GM21723 (cell line): ENCODE measurements around the gene TTLL12.
"Not testable (repeated sequence)": the region's sequence is repeated elsewhere in the genome, so short reads cannot be mapped to it uniquely, and the experiment has no call there.

Experiments used
- ATAC-seq: cut with Tn5 transposase; IDR thresholded peaks from one replicate; pipeline ENCODE4 v1.9.1; 2021; ENCODE audit warnings: mild to moderate bottlenecking, moderate library complexity; ENCODE audit not compliant: unreplicated experiment

TTLL12 gene

DNA sequence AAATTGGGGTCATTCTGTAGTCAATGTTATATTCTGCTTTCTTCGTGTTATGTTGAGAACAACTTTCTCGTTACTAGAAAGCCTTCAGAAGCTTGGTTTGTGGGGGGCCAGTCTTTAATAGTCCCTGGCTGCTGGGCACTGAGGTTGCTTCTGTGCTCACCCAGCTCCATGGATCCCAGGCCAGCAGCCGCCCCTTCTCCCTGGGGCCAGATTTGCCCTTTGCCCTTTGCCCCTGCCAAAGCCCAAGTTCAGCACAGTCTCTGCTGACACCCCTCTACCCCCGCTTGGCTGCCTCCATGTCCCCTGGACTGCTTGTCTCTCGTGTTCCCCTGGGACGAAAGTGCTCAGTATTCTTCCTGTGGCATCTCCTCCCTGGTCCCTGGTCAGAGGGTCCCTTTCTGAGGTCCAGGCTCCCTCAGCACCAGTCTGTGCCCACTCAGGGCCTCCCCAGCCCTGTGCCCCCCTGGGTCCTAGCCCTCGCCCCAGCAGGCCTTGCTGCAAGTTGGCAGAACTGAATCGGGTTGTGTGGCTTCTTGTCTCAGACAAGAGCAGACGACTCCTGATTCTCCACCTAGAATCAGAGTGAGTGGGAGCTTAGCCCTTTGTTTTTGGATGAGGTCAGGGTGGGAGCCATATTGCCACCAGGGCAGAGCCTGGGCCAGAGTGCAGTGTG lies 28.9 kb downstream of the TTLL12 start:
- no peak for ATAC-seq

DNA sequence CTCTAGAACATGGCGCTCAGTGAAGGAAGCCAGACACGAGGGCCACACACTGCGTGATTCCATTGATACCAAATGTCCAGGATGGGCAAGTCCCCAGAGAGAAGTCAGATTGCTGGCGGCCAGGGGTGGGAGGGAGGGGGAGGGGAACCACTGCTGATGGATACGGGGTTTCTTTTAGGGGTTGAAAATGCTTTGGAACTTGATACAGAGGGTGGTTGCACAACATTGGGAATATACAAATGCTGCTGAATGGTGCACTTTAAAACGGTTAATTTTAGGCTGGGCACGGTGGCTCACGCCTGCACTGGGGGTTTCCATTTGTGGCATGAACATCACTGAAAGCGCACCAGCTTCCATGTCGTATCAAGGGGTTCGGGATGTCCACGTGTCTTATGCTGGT lies 30.5 kb downstream of the TTLL12 start:
- no peak for ATAC-seq

DNA sequence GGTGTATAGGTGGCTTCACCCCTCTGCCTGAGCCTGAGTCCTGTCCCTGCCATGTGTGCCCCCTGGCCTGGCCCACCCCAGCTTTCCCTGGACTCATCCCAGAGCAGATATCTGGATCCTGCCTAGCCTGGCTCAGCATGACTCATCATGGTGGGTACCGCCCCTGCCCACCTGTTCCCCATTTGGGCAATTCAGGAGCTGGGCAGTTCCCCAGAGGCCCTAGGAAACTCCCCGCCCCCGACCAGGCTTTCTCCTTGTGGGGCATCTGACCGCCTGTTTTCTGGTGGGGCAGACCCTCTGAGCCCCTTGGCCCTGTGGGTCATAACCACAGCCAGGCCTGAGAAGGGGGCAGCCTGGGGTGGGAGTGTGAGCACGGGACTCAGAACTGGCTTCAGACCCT lies 31.1 kb downstream of the TTLL12 start:
- no peak for ATAC-seq

DNA sequence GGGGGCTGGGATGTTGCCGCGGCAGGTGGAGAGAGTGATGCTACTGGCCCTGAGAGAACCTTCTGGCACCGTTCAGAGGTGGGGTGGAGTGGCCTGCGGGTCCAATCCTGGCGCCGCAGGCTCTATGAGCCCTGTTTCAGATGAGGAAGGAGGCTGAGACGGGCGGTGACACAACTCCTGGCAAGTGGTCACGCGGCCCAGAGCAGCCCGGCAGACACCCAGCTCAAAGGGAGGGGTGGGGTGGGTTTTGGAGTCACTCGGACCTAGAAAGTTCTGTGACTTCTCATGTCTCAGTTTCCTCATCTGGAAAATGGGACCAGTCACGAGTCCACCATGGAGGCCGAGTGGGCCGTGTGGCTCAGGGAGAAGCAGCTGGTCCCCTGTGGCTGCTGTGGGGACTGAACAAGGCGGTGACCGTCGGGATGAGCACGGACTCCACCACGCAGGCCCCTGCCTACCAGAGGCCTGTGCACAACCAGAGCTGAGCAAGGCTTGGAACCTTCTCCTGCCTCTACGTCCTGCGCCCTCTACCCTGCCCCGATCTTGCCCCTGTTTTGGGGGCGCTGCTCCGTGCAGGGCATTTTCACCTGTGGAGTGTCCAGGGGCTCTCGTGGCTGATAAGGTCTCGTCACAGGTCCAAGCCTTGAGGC lies 31.9 kb downstream of the TTLL12 start:
- no peak for ATAC-seq

DNA sequence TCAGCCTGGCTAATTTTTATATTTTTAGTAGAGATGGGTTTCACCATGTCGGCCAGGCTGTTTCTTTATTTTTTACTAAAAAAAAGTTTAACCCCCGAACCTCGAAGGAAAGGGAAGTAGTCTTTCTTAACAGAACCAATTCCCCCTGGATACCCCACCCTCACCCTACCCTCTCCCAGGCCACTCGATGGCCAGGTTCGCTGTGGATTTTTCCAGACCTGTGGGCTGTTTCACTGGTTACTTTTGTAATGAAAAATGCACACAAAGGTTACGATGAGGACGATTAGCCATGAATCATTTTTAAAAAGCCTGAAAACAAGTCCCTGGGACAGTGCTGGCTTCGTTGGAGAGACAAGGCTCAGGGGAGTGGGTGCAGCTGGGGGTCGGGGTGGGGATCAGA lies 33.0 kb downstream of the TTLL12 start:
- ATAC-seq, result no peak

DNA sequence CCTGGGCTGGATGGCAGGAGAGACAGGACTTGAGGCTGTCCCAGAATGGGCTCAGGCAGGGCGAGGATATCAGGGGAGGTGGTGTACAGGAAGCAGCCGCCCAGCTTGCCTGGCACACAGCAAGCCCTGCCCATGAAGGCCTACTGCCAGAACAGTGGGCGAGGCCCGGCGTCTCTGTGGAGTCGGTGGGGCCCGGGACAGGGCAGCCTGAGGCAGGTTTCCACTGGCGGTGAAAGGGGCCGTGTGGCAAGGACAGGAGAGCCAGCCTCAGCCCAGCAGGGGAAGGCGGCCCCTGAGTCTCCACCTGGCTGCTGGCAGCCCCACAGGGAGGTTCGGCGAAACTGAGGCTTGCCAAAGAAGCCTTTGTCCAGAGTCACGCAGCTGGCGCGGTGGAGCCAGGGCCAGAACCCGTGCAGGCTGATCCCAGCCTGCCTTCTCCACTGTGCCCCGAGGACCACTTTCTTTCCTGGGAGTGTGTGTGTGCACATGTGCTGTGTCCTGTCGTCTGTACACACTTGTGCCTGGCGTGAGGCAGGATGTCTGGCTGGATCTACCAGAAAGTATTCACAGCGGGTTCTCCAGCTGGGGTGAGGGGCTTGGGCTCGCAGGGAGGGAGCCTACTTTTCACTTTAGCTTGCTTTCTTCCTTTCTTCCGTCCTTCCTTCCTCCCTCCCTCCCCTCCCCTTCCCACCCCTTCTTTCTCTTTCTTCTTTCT lies 34.4 kb downstream of the TTLL12 start:
- peak; percentile 37 for ATAC-seq

DNA sequence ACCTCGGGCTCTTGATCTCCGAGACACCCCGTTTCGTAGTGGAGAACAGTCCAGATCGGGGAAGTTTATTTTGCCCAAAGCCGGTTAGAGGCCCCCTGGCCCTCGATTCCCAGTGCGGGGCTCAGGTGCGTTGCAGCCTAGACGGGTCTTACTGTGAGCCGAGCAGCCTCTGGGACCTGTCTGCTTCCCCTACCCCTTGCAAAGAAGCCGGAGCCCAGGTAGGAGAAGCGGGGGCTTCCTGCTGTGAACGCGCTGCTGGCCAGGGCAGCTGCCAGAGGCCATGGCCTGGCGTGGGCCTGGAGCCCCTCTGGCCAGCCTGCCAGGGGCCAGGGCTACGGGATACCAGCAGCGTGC lies 35.0 kb downstream of the TTLL12 start:
- ATAC-seq, result peak; percentile 13

DNA sequence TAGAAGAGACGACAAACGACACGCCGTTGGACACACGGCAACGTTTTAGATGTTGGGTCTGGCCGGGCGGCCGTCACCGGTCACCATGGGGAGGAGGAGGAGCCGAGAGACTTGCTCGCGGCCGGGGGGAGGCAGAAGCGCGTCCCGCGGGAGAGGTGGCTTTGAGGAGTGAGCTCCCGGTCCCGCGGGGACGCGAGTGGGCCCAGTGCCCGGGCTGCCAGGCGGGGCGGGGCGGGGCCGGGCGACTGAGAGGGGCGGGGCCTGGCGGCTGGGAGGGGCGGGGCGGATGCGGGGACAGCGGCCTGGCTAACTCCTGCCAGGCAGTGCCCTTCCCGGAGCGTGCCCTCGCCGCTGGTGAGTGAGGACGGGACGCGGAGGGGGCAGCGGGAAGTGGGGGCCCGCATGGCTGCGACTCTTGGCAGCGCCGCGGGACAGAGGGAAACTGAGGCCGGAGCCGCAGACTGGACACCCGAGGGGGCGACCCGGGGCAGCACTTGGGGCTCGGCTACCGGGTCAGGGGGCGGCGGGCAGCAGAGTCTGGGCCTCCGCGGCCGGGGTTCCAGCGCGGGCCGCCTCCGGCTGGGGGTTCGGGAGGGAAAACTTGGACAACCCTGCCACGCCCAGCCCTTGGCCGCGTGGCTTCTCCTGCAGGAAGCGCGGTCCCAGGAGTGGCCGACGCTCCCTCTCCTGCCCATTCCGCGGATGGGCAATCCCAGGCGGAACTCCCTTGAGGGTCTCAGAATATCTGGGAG lies 35.5 kb downstream of the TTLL12 start, which contains the start of gene TSPO:
Gene TSPO, plus strand, starts transcription at position 309 of the 752 bp plus-strand sequence. CDS start 7,680 bp downstream, outside the sequence.
- peak; percentile 46 for ATAC-seq

DNA sequence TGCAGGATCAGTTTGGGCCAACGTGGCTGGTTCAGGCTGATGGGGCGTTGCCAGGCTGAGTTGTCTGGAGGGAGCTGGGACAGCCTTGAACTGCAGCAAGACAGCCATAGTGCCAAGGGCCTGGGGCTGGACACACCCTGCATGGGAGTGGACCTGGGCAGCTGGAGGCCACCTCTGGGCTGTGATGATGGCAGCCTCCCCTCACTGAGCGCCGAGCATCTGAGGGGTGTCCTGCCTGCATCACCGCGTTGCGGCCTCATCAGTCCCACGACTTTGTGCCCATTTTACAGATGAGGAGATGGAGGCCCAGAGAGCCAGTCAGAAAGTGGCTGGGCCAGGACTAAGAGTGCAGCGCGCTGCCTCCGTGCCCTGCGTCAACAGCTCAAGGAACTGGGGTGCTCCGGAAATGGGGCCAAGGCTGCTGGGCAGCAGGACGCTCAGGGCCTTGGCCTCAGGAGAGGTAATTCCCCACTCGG lies 36.2 kb downstream of the TTLL12 start:
- ATAC-seq, result no peak

DNA sequence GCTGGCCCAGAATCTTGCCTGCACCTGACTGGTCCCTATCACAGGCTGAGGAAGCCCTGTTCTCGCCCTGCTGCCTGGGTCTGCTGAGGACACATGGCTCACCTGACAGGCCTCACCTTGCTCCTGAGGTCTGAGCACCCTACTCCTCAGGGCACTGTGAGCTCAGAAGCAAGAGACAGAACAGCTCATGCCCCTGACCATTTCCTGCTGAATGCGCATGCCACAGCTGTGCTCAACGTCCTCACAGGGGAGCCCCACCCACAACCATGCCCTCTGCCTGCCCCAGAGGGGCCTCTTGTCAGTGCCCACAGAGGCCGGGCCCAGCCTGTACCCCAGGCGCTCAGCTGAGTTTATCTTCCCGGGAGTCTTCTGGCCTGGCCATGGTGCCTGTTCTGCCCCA lies 38.4 kb downstream of the TTLL12 start:
- ATAC-seq, result no peak

DNA sequence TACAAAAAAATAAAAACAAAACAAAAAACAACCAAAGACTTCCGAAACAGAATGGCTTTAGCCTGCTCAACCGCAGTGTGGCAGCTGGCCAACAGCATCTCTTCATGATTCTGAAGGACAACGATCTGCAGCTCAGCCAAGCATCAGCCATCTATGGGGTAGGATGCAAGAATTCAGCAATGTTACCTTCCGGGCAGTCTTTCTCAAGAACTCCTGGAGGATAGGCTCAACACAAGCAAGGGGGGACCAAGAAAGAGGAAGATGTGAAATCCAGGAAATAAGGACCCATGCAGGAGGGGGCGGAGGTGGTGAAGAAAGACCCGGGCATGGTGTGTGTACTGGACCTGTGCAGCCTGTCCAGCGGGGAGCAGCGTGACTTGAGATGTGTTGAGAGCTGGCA lies 39.1 kb downstream of the TTLL12 start:
- no peak for ATAC-seq

DNA sequence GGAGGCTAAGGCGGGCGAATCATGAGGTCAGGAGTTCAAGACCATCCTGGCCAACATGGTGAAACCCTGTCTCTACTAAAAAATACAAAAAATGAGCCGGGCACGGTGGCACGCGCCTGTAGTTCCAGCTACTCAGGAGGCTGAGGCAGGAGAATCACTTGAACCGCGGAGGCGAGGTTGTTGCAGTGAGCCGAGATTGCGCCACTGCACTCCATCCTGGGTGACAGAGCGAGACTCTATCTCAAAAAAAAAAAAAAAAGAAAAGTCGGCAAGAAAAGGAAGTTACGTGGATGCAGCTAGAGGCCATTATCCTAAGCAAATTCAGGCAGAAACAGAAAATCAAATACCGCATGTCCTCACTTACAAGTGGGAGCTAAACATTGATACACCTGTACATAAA lies 40.6 kb downstream of the TTLL12 start:
- not testable (repeated sequence) for ATAC-seq

DNA sequence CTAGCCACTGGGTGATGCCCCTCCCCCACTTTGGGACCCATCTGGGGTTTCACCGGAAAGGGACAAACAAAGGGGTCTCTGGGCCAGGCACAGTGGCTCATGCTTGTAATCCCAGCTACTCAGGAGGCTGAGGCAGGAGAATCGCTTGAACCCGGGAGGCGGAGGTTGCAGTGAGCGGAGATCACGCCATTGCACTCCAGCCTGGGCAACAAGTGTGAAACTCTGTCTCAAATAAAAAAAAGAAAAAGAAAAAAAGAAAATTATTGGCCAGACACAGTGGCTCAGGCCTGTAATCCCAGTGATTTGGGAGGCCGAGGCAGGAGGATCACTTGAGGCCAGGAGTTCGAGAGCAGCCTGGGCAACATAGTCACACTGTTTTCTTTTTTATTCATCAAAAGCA lies 41.6 kb downstream of the TTLL12 start:
- ATAC-seq, result not testable (repeated sequence)

DNA sequence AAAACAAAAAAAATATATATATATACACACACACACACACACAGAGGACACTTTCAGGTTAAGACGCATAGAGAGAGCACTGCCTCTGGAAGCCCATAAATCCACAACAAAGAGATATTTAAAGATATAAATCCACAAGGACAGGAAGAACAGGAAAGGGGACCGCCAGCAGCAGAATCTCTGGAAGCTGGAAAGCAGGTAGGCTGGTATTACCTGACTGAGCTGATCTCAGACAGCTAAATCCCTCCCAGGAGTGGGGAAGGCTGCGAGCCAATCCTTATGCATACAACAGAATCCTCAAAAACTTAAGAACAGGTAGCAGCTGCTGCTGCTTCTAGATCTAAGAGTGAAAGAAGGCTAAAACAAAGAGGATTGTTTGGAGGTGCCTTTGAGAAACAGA lies 42.0 kb downstream of the TTLL12 start:
- no peak for ATAC-seq

DNA sequence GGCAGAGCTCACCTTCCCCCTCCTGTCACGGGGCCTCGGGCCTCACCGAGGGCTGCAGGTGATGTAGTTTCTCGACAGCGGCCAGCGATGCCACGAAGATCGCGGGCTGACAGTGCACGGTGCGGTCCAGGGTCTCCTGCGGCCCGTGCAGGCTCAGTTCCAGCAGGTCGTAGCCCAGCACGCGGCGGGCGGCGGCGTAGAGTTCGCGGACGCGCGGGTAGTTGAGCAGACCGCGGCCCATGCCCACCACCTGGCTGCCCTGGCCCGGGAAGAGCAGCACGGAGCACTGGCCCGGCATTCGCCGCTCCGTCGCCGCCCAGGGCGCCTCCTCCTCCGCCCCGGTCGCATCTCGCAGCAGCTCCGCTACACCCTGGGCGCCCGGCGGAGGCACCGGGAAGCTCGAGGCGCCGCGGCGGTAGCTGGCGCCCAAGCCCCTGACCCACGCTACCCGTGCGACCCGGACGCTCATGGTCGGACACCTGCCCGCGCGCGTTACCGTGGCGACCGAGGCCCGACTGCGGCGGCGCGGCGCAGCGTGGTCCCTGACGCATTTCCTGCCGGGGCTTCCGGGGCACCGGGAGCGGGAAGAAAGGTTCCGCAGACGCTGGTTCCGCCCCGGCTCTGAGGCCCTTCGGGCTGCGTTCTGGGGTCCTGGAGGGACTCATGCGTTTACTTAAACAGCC lies 43.9 kb downstream of the TTLL12 start, which contains the start of gene MCAT:
Gene MCAT, minus strand, starts transcription at position 519 of the 683 bp plus-strand sequence. Its CDS starts 50 bp downstream, at position 469.
- ATAC-seq, result peak; percentile 85

DNA sequence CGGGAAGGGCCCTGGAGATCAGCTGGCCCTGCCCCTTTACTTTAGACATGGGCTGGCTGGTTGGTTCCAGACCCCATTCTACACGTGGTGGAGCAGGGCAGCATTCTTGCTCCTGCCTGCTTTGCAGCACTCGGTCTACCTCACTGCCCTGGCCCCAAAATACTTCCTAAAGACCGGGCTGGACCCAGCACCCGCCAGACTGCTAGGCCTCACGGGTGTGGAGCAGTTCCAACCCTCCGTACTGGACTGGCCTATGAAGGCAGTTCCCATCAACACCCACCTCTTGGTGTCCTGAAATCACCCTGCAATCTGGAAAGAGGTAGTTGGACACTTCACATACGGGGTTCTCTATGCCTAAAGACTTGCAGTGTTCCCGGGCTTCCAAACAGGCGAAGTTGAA lies 50.1 kb downstream of the TTLL12 start:
- no peak for ATAC-seq

DNA sequence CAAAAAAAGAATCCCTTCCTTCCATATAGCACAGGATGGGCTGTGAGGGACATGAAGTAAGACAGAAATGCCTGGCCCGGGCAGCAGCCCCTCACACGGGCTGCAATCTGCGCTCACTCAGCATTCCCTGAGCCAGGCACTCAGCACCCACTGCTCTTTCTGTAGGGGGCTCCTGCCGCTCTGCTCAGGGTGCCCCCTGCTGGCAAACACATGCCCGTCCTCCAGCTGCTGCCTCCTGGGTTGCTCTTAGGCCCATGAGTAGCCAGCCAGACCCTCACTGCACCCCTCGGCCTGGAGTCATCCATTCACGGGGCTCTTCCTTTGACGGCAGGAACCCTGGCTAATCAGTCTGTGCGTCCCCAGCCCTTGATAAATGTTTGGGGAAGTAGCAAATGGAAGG lies 50.7 kb downstream of the TTLL12 start:
- ATAC-seq, result no peak

DNA sequence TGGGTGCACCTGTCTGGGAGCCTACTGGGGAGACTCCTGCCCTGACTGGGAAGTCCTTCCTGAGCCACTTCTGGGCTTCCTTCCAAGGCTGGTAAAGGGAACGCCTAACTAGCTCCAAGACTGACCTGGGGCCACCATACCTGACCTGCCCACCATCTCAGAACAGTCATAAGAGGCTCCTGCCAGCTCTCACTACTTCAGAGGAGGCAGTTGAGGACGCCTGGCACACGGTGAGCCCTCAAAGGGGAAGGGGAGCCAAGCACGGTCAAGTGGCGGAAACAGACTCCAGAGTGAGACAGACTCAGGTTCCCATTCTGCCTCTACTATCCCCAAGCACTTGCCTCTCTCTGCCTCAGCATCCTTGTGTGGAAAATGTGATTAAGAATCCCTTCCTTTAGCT lies 51.4 kb downstream of the TTLL12 start:
- ATAC-seq, result no peak

DNA sequence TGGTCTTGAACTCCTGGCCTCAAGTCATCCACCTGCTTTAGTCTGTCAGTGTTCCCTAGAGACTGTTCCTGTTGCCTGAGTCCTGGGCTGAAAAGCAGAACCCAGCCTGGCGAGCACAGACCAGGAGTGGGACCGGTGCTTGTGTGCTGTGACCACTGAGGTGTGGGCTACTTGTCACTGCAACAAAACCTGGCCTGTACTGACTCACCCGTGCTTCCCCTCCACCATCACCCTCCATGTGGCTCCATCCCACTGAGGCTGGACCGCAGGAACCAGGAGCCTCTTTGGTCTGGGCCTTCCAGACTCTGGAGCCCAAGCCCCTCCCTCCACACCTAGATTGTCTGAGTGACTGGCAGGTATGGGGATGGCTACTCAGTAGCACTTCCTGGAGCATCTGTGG lies 52.4 kb downstream of the TTLL12 start:
- ATAC-seq, result no peak

DNA sequence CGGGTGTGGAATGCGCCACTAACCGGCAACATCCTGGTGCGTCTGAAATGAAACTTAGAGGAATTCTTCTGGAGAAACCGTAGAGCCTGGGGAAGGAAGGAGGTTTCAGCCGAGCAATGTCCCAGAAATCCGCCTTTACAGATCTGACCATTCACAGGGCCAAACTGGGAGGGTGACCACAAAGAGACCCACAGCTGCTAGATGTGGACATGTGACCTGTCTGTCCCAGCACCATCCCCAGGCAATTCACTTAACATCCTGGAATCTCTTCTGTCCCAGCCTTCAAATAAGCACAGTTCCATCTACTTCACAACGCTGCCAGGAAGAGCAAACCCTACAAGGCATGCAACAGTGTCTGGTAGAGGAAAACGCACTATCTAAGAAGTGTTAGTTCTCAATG lies 53.5 kb downstream of the TTLL12 start:
- ATAC-seq, result no peak
